ENCODE results near the gene ADAMTS12.

- TF ChIP-seq CTCF (conservative IDR thresholded peaks at IDR 0.05; ENCODE audit: low read depth, low read length): no peak
- TF ChIP-seq EZH2 (IDR thresholded peaks at IDR 0.05; ENCODE audit: low read length, unreplicated experiment): no peak
Observed at GRCh38 chr5:33941090-33941489, 49.3 kb upstream of the ADAMTS12 start.
